Effector CD4-positive, alpha-beta T cell (primary cell): ENCODE measurements around the gene HTR7.

Experiments used
- DNase-seq: peaks from one replicate; pipeline ENCODE4 v3.0.0-alpha.2; 2020

The HTR7 gene

GRCh38 chr10:90732581-90732980 is 125.3 kb downstream of the HTR7 start:
- DNase-seq = no peak

- no peak for DNase-seq
Measured at GRCh38 chr10:90723416-90724068, 134.3 kb downstream of the HTR7 start.

GRCh38 chr10:90722832-90723231 is 135.0 kb downstream of the HTR7 start:
- no peak for DNase-seq

- DNase-seq = no peak
Measured at GRCh38 chr10:90718182-90718581, 139.7 kb downstream of the HTR7 start.

GRCh38 chr10:90712529-90712928 is 145.3 kb downstream of the HTR7 start:
- DNase-seq = no peak

GRCh38 chr10:90709727-90710126 is 148.1 kb downstream of the HTR7 start:
- DNase-seq = no peak

GRCh38 chr10:90707657-90708056 is 150.2 kb downstream of the HTR7 start:
- no peak for DNase-seq

- no peak for DNase-seq
Measured at GRCh38 chr10:90701428-90701827, 156.4 kb downstream of the HTR7 start.

- no peak for DNase-seq
Measured at GRCh38 chr10:90695915-90696676, 161.7 kb downstream of the HTR7 start.
